GM19025 (cell line): ENCODE measurements around the gene RUNX2.

ENCODE experiments used
- ATAC-seq: cut with Tn5 transposase; IDR thresholded peaks from one replicate; pipeline ENCODE4 v1.9.1; 2021; ENCODE audit warnings: mild to moderate bottlenecking, low read depth, moderate library complexity; ENCODE audit not compliant: unreplicated experiment

RUNX2 gene

GRCh38 chr6:45504947-45505346 lies 176.8 kb downstream of the RUNX2 start:
- ATAC-seq = no peak

- ATAC-seq = no peak
Measured at GRCh38 chr6:45505470-45505869, 177.3 kb downstream of the RUNX2 start.

GRCh38 chr6:45507186-45507585 lies 179.1 kb downstream of the RUNX2 start:
- no peak for ATAC-seq

GRCh38 chr6:45509426-45509825 lies 181.3 kb downstream of the RUNX2 start:
- no peak for ATAC-seq

GRCh38 chr6:45512717-45513116 lies 184.6 kb downstream of the RUNX2 start:
- no peak for ATAC-seq

GRCh38 chr6:45513213-45513618 lies 185.1 kb downstream of the RUNX2 start:
- ATAC-seq = no peak

GRCh38 chr6:45513843-45514242 lies 185.7 kb downstream of the RUNX2 start:
- no peak for ATAC-seq

GRCh38 chr6:45514454-45515230 lies 186.5 kb downstream of the RUNX2 start:
- ATAC-seq = no peak

- no peak for ATAC-seq
Measured at GRCh38 chr6:45518013-45518720, 190.0 kb downstream of the RUNX2 start.

- no peak for ATAC-seq
Measured at GRCh38 chr6:45521226-45521625, 193.1 kb downstream of the RUNX2 start.

GRCh38 chr6:45522486-45522885 lies 194.4 kb downstream of the RUNX2 start:
- no peak for ATAC-seq

GRCh38 chr6:45527210-45527609 lies 199.1 kb downstream of the RUNX2 start:
- ATAC-seq = no peak

- ATAC-seq = no peak
Measured at GRCh38 chr6:45531999-45532595, 204.0 kb downstream of the RUNX2 start.

GRCh38 chr6:45532721-45533210 lies 204.6 kb downstream of the RUNX2 start:
- ATAC-seq = no peak

GRCh38 chr6:45533386-45533785 lies 205.3 kb downstream of the RUNX2 start:
- no peak for ATAC-seq

GRCh38 chr6:45535933-45536332 lies 207.8 kb downstream of the RUNX2 start:
- no peak for ATAC-seq

- ATAC-seq = no peak
Measured at GRCh38 chr6:45537539-45537938, 209.4 kb downstream of the RUNX2 start.

- no peak for ATAC-seq
Measured at GRCh38 chr6:45538641-45539547, 210.8 kb downstream of the RUNX2 start.

- ATAC-seq = no peak
Measured at GRCh38 chr6:45540375-45540920, 212.3 kb downstream of the RUNX2 start.

GRCh38 chr6:45541934-45542333 lies 213.8 kb downstream of the RUNX2 start:
- ATAC-seq = no peak
